GM21526 (cell line): ENCODE measurements around the gene WFDC1.

Source experiments
- ATAC-seq: cut with Tn5 transposase; IDR thresholded peaks from one replicate; pipeline ENCODE4 v1.9.1; 2021; ENCODE audit warnings: moderate library complexity; ENCODE audit not compliant: unreplicated experiment, low FRiP score

Gene WFDC1

DNA sequence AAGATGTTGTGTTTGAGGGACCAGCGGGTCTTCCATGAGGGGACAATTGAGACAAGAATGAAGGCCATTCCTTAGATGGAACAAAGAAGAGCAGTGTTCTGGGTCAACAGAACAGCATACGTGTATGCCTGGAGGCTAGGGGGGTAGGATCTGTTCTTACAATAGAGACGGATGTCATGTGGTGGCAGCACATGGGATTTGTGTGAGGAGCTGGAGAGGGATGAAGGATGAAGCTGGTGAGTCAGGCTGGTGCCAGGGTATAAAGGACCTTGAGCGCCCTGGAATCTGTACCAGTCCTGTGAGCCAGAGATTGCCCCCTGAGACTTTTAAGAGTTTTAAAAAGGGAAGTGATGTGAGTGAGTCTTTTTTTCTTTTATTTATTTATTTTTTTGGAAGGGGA lies 22.8 kb upstream of the WFDC1 start:
- ATAC-seq, result no peak

DNA sequence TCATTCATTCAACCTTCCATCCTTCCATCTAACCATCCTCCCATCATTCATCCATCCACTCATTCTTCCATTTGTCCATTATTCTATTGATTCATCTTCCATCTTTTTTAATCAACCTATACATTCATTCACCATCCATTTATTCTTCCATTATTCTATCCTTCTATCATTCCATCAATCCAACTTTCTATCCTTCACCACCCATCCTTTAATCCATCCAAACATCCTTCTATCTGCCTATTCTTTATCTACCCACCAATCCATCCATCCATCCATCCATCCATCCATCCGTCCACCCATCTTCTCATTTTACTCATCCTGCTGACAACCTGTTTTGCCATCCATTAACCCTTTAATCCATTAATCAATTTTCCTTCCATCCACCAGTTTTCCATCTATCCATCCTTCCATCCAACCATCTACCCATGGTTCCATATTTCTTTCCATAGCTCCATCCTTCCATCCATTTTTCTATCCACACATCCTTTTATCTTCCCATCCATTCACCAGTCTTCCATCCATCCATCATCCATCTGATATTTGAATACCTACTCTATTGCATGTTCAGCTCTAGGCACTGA lies 21.8 kb upstream of the WFDC1 start:
- no peak for ATAC-seq

DNA sequence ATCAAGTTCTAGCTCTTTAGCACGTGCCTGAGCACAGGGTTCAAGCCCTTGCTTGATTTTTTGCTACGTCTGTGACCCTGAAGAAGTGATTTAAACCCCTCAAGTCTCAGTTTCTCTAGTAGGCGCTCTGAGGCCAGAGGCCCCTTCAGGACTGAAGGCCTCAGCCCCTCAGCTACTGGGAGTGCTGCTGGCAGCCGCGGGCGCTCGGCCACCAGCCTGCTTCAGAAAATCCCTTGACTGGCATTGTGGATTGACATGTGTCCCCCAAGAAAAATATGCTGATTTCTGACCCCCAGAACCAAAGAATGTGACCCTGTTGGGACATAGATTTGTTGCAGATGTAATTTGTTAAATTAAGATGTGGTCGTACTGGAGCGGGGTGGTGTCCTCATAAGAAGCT lies 20.2 kb upstream of the WFDC1 start:
- no peak for ATAC-seq

DNA sequence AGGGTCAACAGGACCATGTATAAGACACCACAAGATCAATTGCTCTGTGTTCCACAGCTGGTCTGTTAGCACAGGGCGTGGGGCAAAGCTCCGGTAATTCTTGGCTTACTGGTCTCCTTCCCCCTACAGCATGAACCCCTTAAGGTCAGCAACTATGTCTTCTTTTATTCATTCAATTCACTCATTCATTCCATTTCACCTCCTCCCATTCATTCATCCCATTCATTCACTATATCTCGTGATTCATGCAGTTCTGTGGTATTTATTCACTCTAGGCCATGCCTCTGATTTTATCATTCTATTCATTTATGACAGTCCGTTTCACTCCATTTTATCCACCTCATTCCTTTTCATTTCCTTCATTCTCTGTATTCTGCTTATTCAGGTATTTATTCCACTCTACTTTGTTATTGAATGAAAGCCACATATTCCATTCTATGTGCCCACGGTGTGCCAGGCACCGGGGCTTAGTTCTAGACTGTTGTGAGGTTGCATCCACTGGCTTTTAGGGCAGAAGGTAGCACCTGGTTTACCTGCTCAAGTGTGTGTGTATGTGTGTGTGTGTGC lies 19.0 kb upstream of the WFDC1 start:
- ATAC-seq, result no peak

GRCh38 chr16:84277244-84277823 lies 17.3 kb upstream of the WFDC1 start:
- ATAC-seq, result no peak

DNA sequence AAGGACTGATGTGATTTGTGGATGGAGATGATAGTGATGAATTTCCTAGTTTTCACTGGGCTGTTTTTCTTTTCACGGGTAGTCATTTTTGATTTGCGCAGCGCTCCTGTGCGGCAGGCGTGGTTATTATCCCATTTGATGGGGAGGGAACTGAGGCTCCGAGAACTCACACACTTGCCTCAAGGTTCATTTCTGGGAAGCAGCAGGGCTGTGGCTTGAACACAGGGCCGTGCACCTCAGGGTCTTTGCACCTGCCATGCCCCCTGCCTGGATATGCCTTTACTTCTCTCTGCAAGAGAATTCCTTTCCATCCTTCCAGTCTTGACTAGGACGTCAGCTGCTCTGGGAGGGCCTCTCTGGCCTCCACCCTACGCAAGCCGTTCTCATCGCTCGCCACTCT lies 16.3 kb upstream of the WFDC1 start:
- no peak for ATAC-seq

- no peak for ATAC-seq
Measured at GRCh38 chr16:84278968-84279367, 15.7 kb upstream of the WFDC1 start.

GRCh38 chr16:84279881-84280280 lies 14.8 kb upstream of the WFDC1 start:
- no peak for ATAC-seq

DNA sequence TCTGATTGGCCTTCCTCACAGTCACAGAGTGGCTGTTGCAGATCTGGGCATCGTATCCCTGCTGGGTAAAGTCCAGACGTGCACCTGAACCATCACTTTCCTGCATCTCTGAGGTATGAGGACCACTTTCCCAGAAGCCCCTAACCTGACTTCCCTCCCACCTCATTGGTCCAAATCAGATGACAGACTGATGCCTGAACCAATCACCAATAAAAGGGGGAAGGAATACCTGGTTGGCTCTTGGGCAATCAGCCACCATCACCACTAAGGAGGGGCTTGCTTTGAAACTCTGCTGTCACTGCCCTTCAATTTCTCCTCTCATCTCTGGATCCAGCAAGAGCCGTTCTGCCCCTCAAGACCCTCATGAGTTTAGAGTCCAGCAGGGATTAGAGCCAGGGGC lies 13.6 kb upstream of the WFDC1 start:
- ATAC-seq, result no peak

GRCh38 chr16:84282533-84282932 lies 12.1 kb upstream of the WFDC1 start:
- no peak for ATAC-seq

DNA sequence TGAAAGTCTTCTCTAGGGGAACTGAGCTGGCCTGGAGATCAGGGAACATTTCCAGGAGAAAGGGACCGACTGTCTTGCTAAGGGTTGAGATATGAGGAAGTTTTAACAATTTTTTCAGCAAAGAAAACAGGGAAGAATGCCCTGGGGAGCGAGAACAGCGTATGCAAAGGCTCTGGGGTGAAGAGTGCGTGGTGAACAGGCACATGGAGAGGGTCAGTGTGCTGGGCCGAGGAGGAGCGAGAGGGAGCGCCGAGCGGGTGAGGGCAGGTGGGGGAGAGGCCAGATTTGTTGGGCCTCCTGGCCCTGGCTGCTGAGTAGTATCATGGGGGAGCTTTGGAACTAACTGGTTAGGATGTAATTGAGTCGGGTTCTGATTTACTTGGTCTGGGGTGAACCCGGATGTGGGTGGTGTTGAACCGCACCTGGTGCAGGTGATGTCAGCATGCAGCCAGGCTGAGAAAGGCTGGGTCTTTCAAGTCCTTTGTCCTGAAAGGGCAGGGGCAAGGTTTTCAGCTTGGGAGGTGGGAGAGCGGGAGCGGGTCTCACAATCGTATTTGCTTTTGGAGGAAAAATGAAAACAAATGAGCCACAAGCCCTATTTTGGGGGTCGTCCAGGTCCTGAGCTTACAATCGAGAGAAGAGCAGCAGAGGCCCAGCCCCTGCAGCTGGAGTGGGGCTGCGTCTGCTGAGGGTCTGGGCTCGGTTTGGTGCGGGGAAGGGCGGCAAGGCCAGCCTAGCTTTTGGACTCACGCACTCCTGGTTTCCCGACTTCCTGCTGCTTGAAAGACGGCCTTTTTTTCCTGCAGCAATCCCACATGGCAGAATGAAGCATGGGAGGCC lies 11.1 kb upstream of the WFDC1 start:
- ATAC-seq, result no peak

- no peak for ATAC-seq
Measured at GRCh38 chr16:84284154-84284722, 10.4 kb upstream of the WFDC1 start.

DNA sequence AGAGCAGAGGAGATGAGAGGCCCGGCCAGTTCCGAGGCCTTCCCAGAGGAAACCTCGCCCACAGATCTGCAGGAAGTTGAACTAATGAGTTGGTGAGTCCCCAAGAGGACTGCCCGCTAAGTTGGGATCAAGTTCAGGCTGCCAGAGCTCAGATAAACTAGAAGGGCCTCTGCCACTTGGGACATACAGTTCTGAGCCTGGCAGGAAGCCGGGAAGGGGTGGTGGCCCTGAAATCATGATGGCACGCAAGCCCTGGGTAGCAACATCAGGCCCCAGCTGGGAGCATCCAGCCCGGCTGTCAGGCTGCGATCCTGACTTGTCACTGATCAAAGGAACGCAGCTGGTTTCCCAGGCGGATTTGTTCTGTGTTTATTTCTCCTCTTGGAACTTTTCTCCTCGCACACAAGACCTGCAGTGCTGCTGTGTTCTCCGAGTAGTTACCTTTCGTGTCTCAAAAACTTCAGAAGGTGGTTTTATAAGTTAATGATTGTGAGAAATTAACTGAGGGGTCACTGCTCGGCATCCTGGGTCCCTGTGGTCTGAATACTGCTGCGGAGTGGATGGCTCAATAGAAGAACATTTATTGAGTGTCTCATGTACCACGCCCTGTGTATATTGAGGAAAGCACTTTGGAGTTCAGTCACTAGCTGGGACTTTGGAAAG lies 8.0 kb upstream of the WFDC1 start:
- no peak for ATAC-seq

DNA sequence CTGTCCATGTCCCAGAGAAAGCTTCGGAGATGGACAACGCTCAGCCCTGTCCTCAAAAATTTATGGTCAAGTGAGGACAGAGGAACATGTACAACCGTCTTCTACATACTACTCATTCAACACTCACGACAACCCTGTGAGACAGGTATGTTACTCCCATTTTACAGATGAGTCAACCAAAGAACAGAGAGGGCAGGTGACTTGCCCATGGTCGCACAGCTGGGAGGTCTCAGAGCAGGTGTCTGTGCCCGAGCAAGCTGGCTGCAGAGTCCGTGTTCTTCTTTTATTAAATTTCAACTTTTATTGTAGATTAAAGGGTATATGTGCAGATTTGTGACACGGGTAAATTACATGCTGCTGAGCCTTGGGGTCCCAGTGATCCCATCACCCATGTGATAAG lies 5.8 kb upstream of the WFDC1 start:
- no peak for ATAC-seq

DNA sequence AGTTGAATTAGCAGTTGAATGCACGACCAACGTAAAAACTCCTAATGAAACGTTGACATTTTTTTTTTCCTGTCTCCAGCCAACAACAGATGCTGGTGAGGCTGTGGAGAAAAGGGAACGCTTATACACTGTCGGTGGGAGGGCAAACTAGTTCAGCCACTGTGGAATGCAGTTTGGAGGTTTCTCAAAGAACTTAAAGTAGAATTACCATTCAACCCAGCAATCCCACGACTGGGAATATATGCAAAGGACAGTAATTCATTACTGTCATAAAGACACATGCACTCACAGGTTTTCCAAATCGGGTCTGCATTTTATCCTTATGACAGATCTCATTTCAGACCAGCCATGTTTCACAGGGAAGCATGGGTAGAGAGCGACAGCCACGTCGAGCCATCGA lies 3.5 kb upstream of the WFDC1 start:
- no peak for ATAC-seq

DNA sequence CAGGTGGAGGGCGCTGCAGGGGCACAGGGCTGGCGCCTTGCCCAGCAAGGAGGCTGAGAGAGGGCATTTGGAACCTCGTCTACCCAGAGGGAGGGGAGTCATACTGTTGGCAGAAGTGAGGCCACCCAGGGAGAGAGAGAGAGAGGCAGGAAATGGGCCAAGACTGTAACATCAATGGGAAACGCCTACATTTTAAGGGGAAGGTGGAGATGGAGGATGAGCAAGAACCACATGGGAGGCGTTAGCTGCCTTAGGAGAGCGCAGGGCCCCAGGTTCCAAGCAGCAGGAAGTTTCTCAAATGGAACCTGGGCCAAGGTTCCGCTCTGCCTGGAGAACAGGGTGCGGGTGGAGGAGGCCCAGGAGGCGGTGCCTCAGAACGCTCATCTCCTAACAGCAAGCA lies 2.7 kb upstream of the WFDC1 start:
- no peak for ATAC-seq

DNA sequence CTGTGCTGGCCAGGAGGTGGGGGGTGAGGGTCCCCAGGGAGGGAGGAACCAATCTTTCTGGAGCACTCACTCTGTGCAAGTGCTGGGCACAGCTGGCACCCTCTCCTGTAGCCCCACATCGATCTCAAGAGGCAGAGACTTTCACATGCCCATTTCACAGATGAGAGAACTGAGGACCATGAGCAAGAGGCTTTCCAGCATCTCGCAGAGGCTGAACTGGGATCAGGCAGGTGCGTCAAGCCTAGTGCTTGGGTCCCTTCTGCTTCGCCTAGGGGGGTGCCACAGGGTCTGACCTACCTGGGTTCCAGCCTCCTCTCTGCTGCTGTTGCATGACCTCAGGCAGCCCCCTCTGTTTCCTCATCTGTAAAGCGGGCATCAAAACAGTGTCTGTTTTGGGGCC lies 1.3 kb upstream of the WFDC1 start:
- no peak for ATAC-seq

DNA sequence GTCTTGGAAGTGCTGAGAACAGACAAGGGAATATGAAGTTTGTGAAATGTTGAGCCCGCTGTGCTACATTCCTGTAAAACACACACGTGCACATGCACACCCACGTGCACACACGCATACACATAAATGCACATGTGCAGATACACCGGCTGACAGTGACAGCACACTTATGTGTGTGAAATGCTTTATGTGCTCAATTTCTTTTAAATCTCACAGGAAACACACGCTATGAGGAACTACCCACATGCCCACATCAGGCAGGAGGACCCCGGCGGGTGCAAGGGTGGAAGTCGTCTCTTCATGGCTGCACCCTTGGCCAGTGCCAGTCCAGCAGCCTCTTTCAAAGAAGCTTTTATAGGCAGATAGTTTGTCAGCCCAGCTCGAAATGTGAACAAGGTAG lies 561 bp upstream of the WFDC1 start:
- no peak for ATAC-seq

- no peak for ATAC-seq
Measured at GRCh38 chr16:84295203-84295860, 654 bp downstream of the WFDC1 start.

DNA sequence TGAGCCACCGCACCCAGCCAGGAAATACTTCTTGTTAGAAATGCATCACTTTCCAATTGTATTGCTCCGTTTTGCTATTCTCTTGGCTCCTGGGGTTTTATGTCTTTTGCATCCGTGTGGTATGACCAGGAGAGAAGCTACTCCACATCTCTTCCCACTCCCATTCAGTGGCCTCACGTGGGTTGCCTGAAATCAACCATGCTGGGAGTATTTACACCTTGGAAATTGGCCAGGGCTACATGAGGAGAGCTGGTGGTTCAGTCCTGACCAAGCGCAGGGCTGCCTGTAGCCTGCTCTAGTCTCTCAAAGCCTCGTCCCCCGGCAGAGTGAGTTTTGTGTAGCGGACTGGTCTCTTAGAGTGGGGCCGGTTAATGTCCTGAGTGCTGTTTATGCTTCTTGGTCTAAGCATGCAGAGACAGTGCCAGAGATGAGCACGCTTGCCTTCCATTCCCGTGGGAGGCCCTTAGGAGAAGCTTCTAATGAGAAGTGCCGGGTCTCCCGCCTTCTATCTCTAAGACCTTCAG lies 3.8 kb downstream of the WFDC1 start:
- no peak for ATAC-seq
